ENCODE data around the gene ZGPAT. TPM values are rescaled to one million over a fixed set of nuclear protein-coding genes. Genes with fewer than 3 reads are reported as not detected.

The ZGPAT gene
- total RNA-seq, 1 experiment from 2014 or later, result 27.6 TPM

- Histone ChIP-seq H2BK15ac (ENCODE audit: low read depth, low read length) (no peak overlapping the region), H2BK120ac (ENCODE audit: low read depth, low read length, poor library complexity, severe bottlenecking) (no peak overlapping the region), H2AK5ac (ENCODE audit: insufficient read length, low read length) (no peak overlapping the region), H3K79me1 (ENCODE audit: insufficient read depth, low read depth, low read length, poor library complexity, severe bottlenecking) (no peaks in the 10 kb centered on the region), H3K27me3 (ENCODE audit: insufficient read depth, low read length) (no peaks in the 10 kb centered on the region), H3K4me2 (ENCODE audit: insufficient read depth, insufficient read length, low read length) (no peak overlapping the region), H3K14ac (ENCODE audit: insufficient read depth, low read length) (no peak overlapping the region), H3K18ac (ENCODE audit: insufficient read length, low read depth, low read length) (no peak overlapping the region), H2BK5ac (ENCODE audit: insufficient read length, low read length) (no peak overlapping the region), H3K23ac (ENCODE audit: insufficient read length, low read depth, low read length) (no peak overlapping the region), H4K5ac (ENCODE audit: insufficient read length, low read depth, low read length) (no peak overlapping the region), H3T11ph (ENCODE audit: low read length) (no peak overlapping the region), H2BK20ac (ENCODE audit: low read depth, low read length, poor library complexity, severe bottlenecking) (no peak overlapping the region), H2BK12ac (ENCODE audit: insufficient read length, low read depth, low read length) (no peak overlapping the region), H3K9me3 (ENCODE audit: control insufficient read depth, low read depth, low read length) (no peaks in the 10 kb centered on the region), H4K20me1 (ENCODE audit: control insufficient read depth, insufficient read depth, insufficient read length) (no peaks in the 10 kb centered on the region), H3K23me2 (ENCODE audit: insufficient read length, low read depth, low read length, poor library complexity, severe bottlenecking) (peaks cover 9% of the 10 kb centered on the region), H3K4ac (ENCODE audit: low read depth, low read length) (no peak overlapping the region), H2AFZ (ENCODE audit: low read length) (no peak overlapping the region), H3K79me2 (ENCODE audit: insufficient read depth, low read length) (no peaks in the 10 kb centered on the region), H3K56ac (ENCODE audit: insufficient read length, low read depth, low read length) (no peak overlapping the region), H3K9ac (ENCODE audit: extremely low read depth, insufficient read length, low read length) (no peak overlapping the region), H3K27ac (ENCODE audit: insufficient read length, low read depth, low read length) (no peak overlapping the region), H4K91ac (ENCODE audit: insufficient read length, low read depth, low read length) (no peak overlapping the region), H4K8ac (replicated peaks; ENCODE audit: insufficient read length, low read depth, low read length) (no peak overlapping the region), H3K4me1 (ENCODE audit: insufficient read depth, low read length) (no peaks in the 10 kb centered on the region)
- no CpG with 5 or more reads among the region's 25 CpGs for WGBS (ENCODE audit: extremely low coverage, insufficient read length, low lambda C conversion rate)
- Mint-ChIP-seq H3K4me1 (peaks cover 0 to 2% of the 10 kb centered on the region in 2 experiments; a peak in 1 of 4 replicates), H3K27ac (peak overlapping the region in 1 of 3 experiments; percentile 70; a peak in 2 of 7 replicates), H3K9me3 (no peaks in the 10 kb centered on the region), H3K27me3 (ENCODE audit: low read depth) (no peaks in the 10 kb centered on the region), H3K4me3 (no peak overlapping the region), H3K36me3 (ENCODE audit: insufficient read depth in 1 of 3, low read depth in 3 of 3) (peaks cover 0 to 14% (median 14%) of the 10 kb centered on the region in 3 experiments; a peak in 4 of 7 replicates)
- no peak for TF ChIP-seq CTCF (conservative IDR thresholded peaks at IDR 0.05)
- DNase-seq, result no peak
Observed at GRCh38 chr20:63744574-63745423, 37.0 kb downstream of the ZGPAT start.

All from H9 (cell line).